NCI-H146 treated with DMSO at 0.1 percent for 48 hours (cell line): ENCODE measurements around the gene CC2D1B.

Source experiments
- DNase-seq: peaks from one replicate; lab custom pipeline; 2025; ENCODE audit not compliant: unreplicated experiment; lab: John Stamatoyannopoulos, UW

The CC2D1B gene

GRCh38 chr1:52360595-52360968, 5.4 kb downstream of the CC2D1B start:
- no peak for DNase-seq

- DNase-seq: no peak
Observed at GRCh38 chr1:52359676-52360594, 6.1 kb downstream of the CC2D1B start.

GRCh38 chr1:52358851-52359497, 7.0 kb downstream of the CC2D1B start:
- DNase-seq: no peak

GRCh38 chr1:52357397-52357796, 8.6 kb downstream of the CC2D1B start:
- no peak for DNase-seq

GRCh38 chr1:52356818-52357355, 9.1 kb downstream of the CC2D1B start:
- no peak for DNase-seq

- no peak for DNase-seq
Observed at GRCh38 chr1:52355847-52356505, 10.0 kb downstream of the CC2D1B start.

GRCh38 chr1:52355436-52355835, 10.6 kb downstream of the CC2D1B start:
- DNase-seq: no peak

GRCh38 chr1:52352690-52353089, 13.3 kb downstream of the CC2D1B start:
- no peak for DNase-seq

GRCh38 chr1:52348704-52349300, 17.2 kb downstream of the CC2D1B start:
- DNase-seq: no peak

- no peak for DNase-seq
Observed at GRCh38 chr1:52346653-52347052, 19.4 kb downstream of the CC2D1B start.

GRCh38 chr1:52345252-52345651, 20.8 kb downstream of the CC2D1B start:
- no peak for DNase-seq

- DNase-seq: no peak
Observed at GRCh38 chr1:52343979-52344378, 22.0 kb downstream of the CC2D1B start.

- DNase-seq: no peak
Observed at GRCh38 chr1:52341655-52342260, 24.2 kb downstream of the CC2D1B start.

- DNase-seq: no peak
Observed at GRCh38 chr1:52337439-52337838, 28.6 kb downstream of the CC2D1B start.

GRCh38 chr1:52334906-52335528, 31.0 kb downstream of the CC2D1B start:
- DNase-seq: no peak

GRCh38 chr1:52332411-52332810, 33.6 kb downstream of the CC2D1B start:
- no peak for DNase-seq

GRCh38 chr1:52328615-52329014, 37.4 kb downstream of the CC2D1B start:
- no peak for DNase-seq

GRCh38 chr1:52325786-52326185, 40.2 kb downstream of the CC2D1B start:
- no peak for DNase-seq

GRCh38 chr1:52323731-52324130, 42.3 kb downstream of the CC2D1B start:
- DNase-seq: no peak

GRCh38 chr1:52321061-52321460, 44.9 kb downstream of the CC2D1B start:
- DNase-seq: no peak
